Peyer's patch (tissue), 4 donors: ENCODE measurements around the gene ZNF462. TPM values are rescaled to one million over a fixed set of nuclear protein-coding genes. Genes with fewer than 3 reads are reported as not detected.

Experiments used
- DNase-seq, 3 donors: peaks; one replicate each; pipeline ENCODE4 v3.0.0-alpha.2; 2017 to 2019
- H3K27ac ChIP-seq, 4 donors: fragments of 200-600 bp; sonication (generic); one replicate each; pipeline ENCODE4 v1.5.1; 2016 to 2019
- H3K27me3 ChIP-seq, 2 donors: fragments of 200-600 bp; sonication (generic); one replicate each; pipeline ENCODE4 v1.5.1; 2019
- H3K36me3 ChIP-seq, 3 donors: fragments of 200-600 bp; sonication (generic); one replicate each; pipeline ENCODE4 v1.5.1; 2016 to 2019
- H3K4me1 ChIP-seq, 4 donors: fragments of 200-600 bp; sonication (generic); one replicate each; pipeline ENCODE4 v1.5.1; 2016 to 2019
- H3K4me3 ChIP-seq, 4 donors: fragments of 200-600 bp; sonication (generic); 1 replicate in 3 of 4; 2 replicates in 1 of 4; pipeline ENCODE4 v1.5.1; 2016 to 2019; ENCODE audit warnings: mild to moderate bottlenecking in 1 of 4
- H3K9me3 ChIP-seq, 4 donors: fragments of 200-600 bp; sonication (generic); one replicate each; pipeline ENCODE4 v1.5.1; 2016 to 2019; ENCODE audit warnings: mild to moderate bottlenecking in 1 of 4
- CTCF ChIP-seq, 6 experiments: fragments of 450-650 bp in 4 of 6; fragments of 200-600 bp in 2 of 6; sonication (generic) in 1 of 6; IDR thresholded peaks; one replicate each; pipeline ENCODE4 v1.5.1; 2017 to 2019; ENCODE audit warnings: antibody characterized with exemption in 6 of 6, mild to moderate bottlenecking in 3 of 6, moderate library complexity in 1 of 6
- POLR2A ChIP-seq, 2 donors: fragments of 450-650 bp; IDR thresholded peaks; one replicate each; pipeline ENCODE4 v1.5.1; 2017; ENCODE audit warnings: antibody characterized with exemption in 2 of 2, mild to moderate bottlenecking in 2 of 2, moderate library complexity in 2 of 2
- total RNA-seq, 4 donors: library from RNA; depleted of rRNA; stranded (reverse); fragments of >200 nt; gene quantifications; one replicate each; pipeline ENCODE4 v1.1.0, GENCODE V29; 2016

Gene ZNF462
- total RNA-seq, 4 donors from 2014 or later: 16.1 to 39.6 (median 25.5) TPM

- no peak for DNase-seq
- H3K27ac ChIP-seq: no peak overlapping the region
- H3K4me3 ChIP-seq: no peak overlapping the region
- no peaks in the 10 kb centered on the region for H3K27me3 ChIP-seq
- no peaks in the 10 kb centered on the region for H3K4me1 ChIP-seq
- TF ChIP-seq POLR2A (IDR thresholded peaks at IDR 0.05): no peak
- no peak for TF ChIP-seq CTCF (IDR thresholded peaks at IDR 0.05)
- H3K36me3 ChIP-seq: no peaks in the 10 kb centered on the region
- H3K9me3 ChIP-seq: no peaks in the 10 kb centered on the region
These were observed 90.2 kb downstream of the ZNF462 start for GRCh38 chr9:106953174-106953573.

GRCh38 chr9:106954558-106954957, 91.6 kb downstream of the ZNF462 start:
- H3K4me1 ChIP-seq: no peaks in the 10 kb centered on the region

GRCh38 chr9:106954974-106955850, 92.2 kb downstream of the ZNF462 start:
- no peaks in the 10 kb centered on the region for H3K4me1 ChIP-seq
- no peaks in the 10 kb centered on the region for H3K9me3 ChIP-seq
- H3K27ac ChIP-seq: no peak overlapping the region

More at GRCh38 chr9:106954558-106954957, 91.6 kb downstream of the ZNF462 start:
- no peak overlapping the region for H3K27ac ChIP-seq
- H3K36me3 ChIP-seq: peaks cover 0 to 4% (median 0%) of the 10 kb centered on the region in 3 donors
- no peaks in the 10 kb centered on the region for H3K27me3 ChIP-seq
- H3K4me3 ChIP-seq: no peak overlapping the region
- TF ChIP-seq POLR2A (IDR thresholded peaks at IDR 0.05) (no peak), CTCF (IDR thresholded peaks at IDR 0.05) (no peak)
- no peak for DNase-seq
- no peaks in the 10 kb centered on the region for H3K9me3 ChIP-seq

GRCh38 chr9:106956971-106957370, 94.0 kb downstream of the ZNF462 start:
- Histone ChIP-seq H3K36me3 (peaks cover 0 to 4% (median 0%) of the 10 kb centered on the region in 3 donors), H3K9me3 (no peaks in the 10 kb centered on the region), H3K4me3 (no peak overlapping the region), H3K27ac (no peak overlapping the region), H3K27me3 (no peaks in the 10 kb centered on the region), H3K4me1 (no peaks in the 10 kb centered on the region)
- TF ChIP-seq POLR2A (IDR thresholded peaks at IDR 0.05): no peak
- no peak for TF ChIP-seq CTCF (IDR thresholded peaks at IDR 0.05)
- no peak for DNase-seq

More at GRCh38 chr9:106954974-106955850, 92.2 kb downstream of the ZNF462 start:
- H3K27me3 ChIP-seq: no peaks in the 10 kb centered on the region
- no peak for DNase-seq
- H3K4me3 ChIP-seq: no peak overlapping the region
- peaks cover 0 to 4% (median 0%) of the 10 kb centered on the region in 3 donors for H3K36me3 ChIP-seq
- TF ChIP-seq POLR2A (IDR thresholded peaks at IDR 0.05) (no peak), CTCF (IDR thresholded peaks at IDR 0.05) (no peak)

GRCh38 chr9:106958955-106959657, 96.1 kb downstream of the ZNF462 start:
- no peak overlapping the region for H3K4me3 ChIP-seq
- no peak overlapping the region for H3K27ac ChIP-seq
- peaks cover 0 to 4% (median 0%) of the 10 kb centered on the region in 3 donors for H3K36me3 ChIP-seq

More at GRCh38 chr9:106958955-106959657, 96.1 kb downstream of the ZNF462 start:
- H3K27me3 ChIP-seq: no peaks in the 10 kb centered on the region
- no peaks in the 10 kb centered on the region for H3K4me1 ChIP-seq
- no peak for DNase-seq
- TF ChIP-seq POLR2A (IDR thresholded peaks at IDR 0.05) (no peak), CTCF (IDR thresholded peaks at IDR 0.05) (no peak)
- H3K9me3 ChIP-seq: no peaks in the 10 kb centered on the region
